ENCODE data around the gene PDRG1.

PDRG1 gene

DNA sequence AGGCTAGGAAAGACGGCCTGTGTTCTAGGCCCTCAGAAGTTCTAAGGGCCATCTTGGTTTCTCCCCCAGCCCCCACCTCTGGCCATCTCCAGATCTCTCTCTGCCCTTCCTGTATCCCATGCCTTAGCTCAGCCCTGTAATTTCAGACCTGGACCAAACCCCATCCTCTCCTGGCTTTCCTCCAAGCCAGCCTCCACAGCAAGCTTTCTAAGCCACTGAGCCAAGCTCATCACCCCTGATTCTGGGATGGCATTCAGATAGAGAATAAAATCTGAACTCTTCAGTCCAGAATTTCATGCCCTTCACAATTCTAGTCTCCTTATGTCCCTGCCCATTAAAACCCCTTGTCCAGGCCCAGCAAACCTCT is 39.5 kb upstream of the PDRG1 start:
- TF ChIP-seq TAF1 (IDR thresholded peaks at IDR 0.05; ENCODE audit: borderline replicate concordance, insufficient read depth, low read length) (no peak), FOXP2 (optimal IDR thresholded peaks at IDR 0.05; ENCODE audit: borderline replicate concordance, extremely low read depth, extremely low read length, insufficient read depth) (no peak), SIN3A (IDR thresholded peaks at IDR 0.05; ENCODE audit: borderline replicate concordance, insufficient read depth, low read length) (no peak), POLR2AphosphoS5 (IDR thresholded peaks at IDR 0.05; ENCODE audit: low read depth, low read length) (no peak)
- TF ChIP-seq, protein P1, sequence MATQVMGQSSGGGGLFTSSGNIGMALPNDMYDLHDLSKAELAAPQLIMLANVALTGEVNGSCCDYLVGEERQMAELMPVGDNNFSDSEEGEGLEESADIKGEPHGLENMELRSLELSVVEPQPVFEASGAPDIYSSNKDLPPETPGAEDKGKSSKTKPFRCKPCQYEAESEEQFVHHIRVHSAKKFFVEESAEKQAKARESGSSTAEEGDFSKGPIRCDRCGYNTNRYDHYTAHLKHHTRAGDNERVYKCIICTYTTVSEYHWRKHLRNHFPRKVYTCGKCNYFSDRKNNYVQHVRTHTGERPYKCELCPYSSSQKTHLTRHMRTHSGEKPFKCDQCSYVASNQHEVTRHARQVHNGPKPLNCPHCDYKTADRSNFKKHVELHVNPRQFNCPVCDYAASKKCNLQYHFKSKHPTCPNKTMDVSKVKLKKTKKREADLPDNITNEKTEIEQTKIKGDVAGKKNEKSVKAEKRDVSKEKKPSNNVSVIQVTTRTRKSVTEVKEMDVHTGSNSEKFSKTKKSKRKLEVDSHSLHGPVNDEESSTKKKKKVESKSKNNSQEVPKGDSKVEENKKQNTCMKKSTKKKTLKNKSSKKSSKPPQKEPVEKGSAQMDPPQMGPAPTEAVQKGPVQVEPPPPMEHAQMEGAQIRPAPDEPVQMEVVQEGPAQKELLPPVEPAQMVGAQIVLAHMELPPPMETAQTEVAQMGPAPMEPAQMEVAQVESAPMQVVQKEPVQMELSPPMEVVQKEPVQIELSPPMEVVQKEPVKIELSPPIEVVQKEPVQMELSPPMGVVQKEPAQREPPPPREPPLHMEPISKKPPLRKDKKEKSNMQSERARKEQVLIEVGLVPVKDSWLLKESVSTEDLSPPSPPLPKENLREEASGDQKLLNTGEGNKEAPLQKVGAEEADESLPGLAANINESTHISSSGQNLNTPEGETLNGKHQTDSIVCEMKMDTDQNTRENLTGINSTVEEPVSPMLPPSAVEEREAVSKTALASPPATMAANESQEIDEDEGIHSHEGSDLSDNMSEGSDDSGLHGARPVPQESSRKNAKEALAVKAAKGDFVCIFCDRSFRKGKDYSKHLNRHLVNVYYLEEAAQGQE (IDR thresholded peaks at IDR 0.05; ENCODE audit: insufficient read depth in 1 of 2, low read depth in 2 of 2, low read length in 2 of 2) = no peak

DNA sequence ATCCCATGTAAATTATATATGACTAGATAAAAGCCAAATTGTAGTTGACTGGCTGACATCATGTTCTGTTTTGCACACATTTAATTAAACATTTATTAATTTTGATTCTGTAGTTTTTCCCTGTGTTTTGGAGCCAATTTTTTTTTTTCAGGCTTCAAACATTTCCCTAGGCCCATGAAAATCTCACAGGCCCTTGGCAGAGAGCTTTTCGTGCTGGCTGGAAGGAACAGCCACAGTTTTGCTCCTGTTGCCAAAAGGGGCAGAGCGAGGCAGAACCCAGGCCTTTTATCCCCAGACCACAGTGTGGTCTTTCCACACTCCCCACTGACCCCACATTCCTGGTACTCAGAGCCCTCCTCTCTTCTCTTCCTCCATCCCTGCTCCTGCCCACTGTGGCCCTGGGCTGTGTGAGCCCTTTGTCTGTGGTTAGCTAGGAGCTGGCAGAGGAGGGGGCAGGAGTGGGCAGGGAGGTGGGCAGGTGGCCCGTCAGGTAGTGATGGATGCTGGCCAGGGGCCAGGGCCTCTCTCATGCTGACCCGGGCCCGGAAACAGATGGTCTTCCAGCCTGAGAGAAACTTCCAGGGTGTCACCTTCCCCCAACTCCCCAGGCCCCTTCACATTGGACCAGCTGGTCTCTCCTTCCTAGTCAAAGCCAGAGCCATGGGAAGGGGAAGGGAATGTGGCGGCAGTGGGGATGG is 38.9 kb upstream of the PDRG1 start:
- no peak for TF ChIP-seq FOXP2 (optimal IDR thresholded peaks at IDR 0.05; ENCODE audit: borderline replicate concordance, extremely low read depth, extremely low read length, insufficient read depth)
- TF ChIP-seq POLR2AphosphoS5 (IDR thresholded peaks at IDR 0.05; ENCODE audit: low read depth, low read length) = no peak
- no peak for TF ChIP-seq TAF1 (IDR thresholded peaks at IDR 0.05; ENCODE audit: borderline replicate concordance, insufficient read depth, low read length)
- TF ChIP-seq, protein P1 (IDR thresholded peaks at IDR 0.05; ENCODE audit: insufficient read depth in 1 of 2, low read depth in 2 of 2, low read length in 2 of 2) = no peak
- no peak for TF ChIP-seq SIN3A (IDR thresholded peaks at IDR 0.05; ENCODE audit: borderline replicate concordance, insufficient read depth, low read length)

DNA sequence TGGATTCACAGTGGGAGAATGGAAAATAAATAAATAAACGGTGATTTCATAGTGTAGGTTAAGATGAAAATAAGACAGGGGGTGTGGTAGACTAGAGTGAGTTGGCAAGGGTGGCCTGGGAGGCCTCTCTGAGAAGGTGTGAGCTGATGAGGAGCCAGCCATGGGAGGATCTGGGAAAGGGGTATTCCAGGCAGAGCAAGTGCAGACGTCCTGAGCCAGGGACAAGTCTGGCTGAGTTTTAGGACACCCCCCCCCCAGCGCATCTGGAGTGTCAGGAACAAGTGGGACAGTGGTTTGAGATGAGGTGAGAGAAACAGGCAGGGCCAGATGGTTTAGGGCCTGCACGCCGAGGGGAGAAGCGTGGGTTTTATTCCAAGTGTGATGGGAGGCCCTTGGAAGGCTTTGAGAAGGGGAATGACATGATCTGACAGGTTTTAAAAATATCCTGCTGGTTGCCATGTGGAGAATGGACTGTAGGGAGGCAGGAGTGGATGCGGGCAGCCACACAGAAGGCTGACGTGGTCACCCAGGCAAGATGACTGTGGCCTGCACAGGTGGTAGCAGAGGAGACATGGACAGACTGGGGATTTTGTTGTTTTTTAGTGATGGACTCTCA is 37.3 kb upstream of the PDRG1 start:
- TF ChIP-seq SIN3A (IDR thresholded peaks at IDR 0.05; ENCODE audit: borderline replicate concordance, insufficient read depth, low read length) = no peak
- no peak for TF ChIP-seq POLR2AphosphoS5 (IDR thresholded peaks at IDR 0.05; ENCODE audit: low read depth, low read length)
- no peak for TF ChIP-seq TAF1 (IDR thresholded peaks at IDR 0.05; ENCODE audit: borderline replicate concordance, insufficient read depth, low read length)
- TF ChIP-seq FOXP2 (optimal IDR thresholded peaks at IDR 0.05; ENCODE audit: borderline replicate concordance, extremely low read depth, extremely low read length, insufficient read depth) = no peak
- TF ChIP-seq, protein P1 (IDR thresholded peaks at IDR 0.05; ENCODE audit: insufficient read depth in 1 of 2, low read depth in 2 of 2, low read length in 2 of 2) = no peak

DNA sequence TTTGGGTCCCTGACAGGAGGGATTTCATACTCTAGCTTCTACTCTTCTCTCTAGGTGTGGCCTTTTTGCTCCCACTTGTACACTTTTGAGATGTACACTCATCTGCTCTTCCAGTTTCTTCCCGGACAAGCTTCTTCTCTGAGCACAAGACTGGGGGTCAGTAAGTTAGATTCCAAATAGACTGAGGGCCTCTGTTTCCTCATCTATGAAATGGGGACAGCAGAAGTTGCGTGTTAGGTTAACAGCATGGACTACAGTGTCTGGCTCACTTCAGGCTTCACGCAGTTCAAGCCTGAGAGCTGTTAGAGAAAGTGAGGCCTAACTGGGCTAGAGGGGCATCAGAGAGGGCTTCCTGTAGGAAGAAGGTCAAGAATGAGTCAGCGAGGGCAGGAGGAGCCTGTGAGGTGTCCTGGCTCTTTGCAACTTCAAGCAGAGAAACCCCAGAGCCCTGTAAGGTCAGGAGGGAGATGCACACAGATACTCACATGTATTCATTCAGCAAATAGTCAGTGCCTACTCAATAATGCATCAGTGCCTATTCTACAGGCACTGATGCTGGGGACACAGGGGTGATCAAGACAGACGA is 36.7 kb upstream of the PDRG1 start:
- no peak for TF ChIP-seq SIN3A (IDR thresholded peaks at IDR 0.05; ENCODE audit: borderline replicate concordance, insufficient read depth, low read length)
- TF ChIP-seq FOXP2 (optimal IDR thresholded peaks at IDR 0.05; ENCODE audit: borderline replicate concordance, extremely low read depth, extremely low read length, insufficient read depth) = no peak
- TF ChIP-seq TAF1 (IDR thresholded peaks at IDR 0.05; ENCODE audit: borderline replicate concordance, insufficient read depth, low read length) = no peak
- no peak for TF ChIP-seq POLR2AphosphoS5 (IDR thresholded peaks at IDR 0.05; ENCODE audit: low read depth, low read length)
- TF ChIP-seq, protein P1 (IDR thresholded peaks at IDR 0.05; ENCODE audit: insufficient read depth in 1 of 2, low read depth in 2 of 2, low read length in 2 of 2) = no peak
